ENCODE results near the gene POFUT2.

The POFUT2 gene

DNA sequence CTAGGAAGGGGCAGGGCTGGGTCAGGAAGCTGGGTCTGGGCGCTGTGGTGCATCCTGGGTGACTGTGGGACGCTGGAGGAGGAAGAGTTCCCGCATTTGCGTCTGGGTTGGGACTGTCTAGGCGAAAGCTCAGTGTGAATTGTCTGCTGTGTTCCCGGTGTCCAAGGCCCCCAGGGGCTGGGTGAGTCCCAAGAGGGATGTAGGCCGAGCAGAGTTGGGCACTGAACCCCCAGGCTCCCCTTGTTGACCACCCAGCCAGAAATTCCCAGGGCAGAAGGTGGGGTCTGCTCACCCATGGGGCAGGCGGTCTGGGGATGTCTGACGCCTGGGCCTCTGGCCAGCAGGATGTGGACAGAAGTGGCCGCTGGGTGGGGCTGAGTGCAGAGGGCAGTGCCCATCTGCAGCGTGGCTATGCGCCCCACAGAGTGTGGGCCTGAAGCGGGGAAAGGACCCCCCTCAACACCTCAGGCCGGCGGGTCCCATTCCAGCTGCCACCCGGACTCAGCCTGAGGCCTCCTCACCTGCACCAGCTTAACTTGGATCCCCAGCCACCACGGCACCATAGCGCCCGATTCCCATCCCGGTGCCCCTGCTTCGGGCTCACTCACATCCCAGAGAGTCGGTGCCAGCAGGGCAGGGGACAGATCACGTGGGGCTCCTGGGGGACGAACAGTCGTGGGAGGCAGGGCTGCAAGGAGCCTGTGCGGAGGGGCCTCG is 37.0 kb upstream of the POFUT2 start:
- Histone ChIP-seq H3K27me3 (ENCODE audit: control insufficient read depth, insufficient read depth, low read length) (no peaks in the 10 kb centered on the region), H3K4me1 (ENCODE audit: control insufficient read depth, low read depth, low read length) (peaks cover 10% of the 10 kb centered on the region), H3K4me3 (ENCODE audit: low read length) (no peak overlapping the region), H3K9me3 (ENCODE audit: control insufficient read depth, low read depth, low read length) (no peaks in the 10 kb centered on the region), H3K27ac (ENCODE audit: low read length) (no peak overlapping the region), H3K9ac (ENCODE audit: low read length) (no peak overlapping the region), H3K36me3 (ENCODE audit: control insufficient read depth, low read depth, low read length) (no peaks in the 10 kb centered on the region)

DNA sequence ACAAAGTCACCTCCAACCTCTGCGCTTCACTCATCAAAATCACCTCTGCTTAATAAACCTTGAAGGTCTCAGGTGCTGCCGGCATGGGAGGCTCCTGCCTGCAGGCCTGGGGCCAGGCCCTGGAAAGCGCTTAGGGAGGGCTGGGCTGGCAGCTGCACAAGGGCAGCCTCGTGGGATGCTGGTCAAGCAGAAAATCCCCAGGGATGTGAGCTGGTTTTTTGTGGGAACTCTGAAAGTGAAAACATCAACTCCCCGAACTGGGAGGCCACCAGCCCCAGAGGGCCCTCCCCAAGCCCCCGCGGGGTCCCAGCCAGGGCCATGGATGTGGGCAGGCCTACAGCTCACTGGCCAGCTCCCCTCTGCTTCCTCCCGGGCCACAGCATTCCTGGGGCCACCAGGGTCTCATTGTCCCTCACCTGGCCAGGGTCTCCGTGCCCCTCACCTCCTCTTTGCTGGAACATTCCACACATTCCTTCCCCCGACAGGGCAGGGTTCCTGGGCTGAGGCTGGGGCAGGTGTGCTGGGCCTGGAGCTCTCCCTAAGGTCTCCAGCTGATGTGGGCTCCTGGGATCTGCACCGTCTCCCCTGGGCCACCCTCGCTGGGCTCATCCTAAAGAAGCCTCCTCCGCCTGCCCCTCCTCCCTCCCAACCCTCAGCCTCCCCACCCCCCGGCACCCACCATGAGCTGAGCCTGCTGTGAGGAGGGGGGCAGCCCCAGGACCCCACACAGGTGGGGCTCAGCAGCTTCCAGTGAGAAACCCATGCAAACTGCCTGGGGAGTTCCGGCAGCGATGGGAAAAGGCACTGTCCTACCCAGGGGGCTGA is 36.0 kb upstream of the POFUT2 start:
- H3K27me3 ChIP-seq (ENCODE audit: control insufficient read depth, insufficient read depth, low read length): no peaks in the 10 kb centered on the region
- H3K36me3 ChIP-seq (ENCODE audit: control insufficient read depth, low read depth, low read length): no peaks in the 10 kb centered on the region
- no peak overlapping the region for H3K27ac ChIP-seq (ENCODE audit: low read length)
- H3K9ac ChIP-seq (ENCODE audit: low read length): no peak overlapping the region
- H3K9me3 ChIP-seq (ENCODE audit: control insufficient read depth, low read depth, low read length): no peaks in the 10 kb centered on the region
- peaks cover 10% of the 10 kb centered on the region for H3K4me1 ChIP-seq (ENCODE audit: control insufficient read depth, low read depth, low read length)
- H3K4me3 ChIP-seq (ENCODE audit: low read length): no peak overlapping the region

DNA sequence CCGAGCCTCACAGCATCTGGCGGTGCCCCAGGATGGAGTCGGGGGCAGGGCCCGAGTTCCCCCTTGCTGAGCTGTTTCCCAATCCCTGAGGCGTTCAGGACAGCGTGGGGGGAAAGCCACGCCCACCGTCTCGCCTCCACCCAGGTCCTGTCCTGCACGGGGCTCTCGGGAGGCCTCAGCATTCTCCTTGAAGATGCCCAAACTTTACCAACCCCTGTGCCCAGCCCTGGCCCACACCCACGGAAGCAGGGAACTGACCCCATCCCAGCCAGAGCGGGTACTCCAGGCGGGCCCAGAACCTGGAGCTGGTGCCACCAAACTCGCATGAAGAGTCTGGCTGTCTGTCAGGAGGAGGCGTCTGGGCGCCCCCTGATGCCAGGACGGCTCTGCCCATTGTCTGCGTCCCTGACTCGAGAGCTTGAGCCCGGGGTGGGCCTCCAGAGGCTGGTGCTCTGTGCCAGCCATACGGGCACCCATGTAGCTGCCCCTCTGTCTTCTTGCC is 35.3 kb upstream of the POFUT2 start:
- Histone ChIP-seq H3K36me3 (ENCODE audit: control insufficient read depth, low read depth, low read length) (no peaks in the 10 kb centered on the region), H3K27me3 (ENCODE audit: control insufficient read depth, insufficient read depth, low read length) (no peaks in the 10 kb centered on the region), H3K9me3 (ENCODE audit: control insufficient read depth, low read depth, low read length) (no peaks in the 10 kb centered on the region), H3K27ac (ENCODE audit: low read length) (no peak overlapping the region), H3K9ac (ENCODE audit: low read length) (no peak overlapping the region), H3K4me1 (ENCODE audit: control insufficient read depth, low read depth, low read length) (peaks cover 10% of the 10 kb centered on the region), H3K4me3 (ENCODE audit: low read length) (no peak overlapping the region)

DNA sequence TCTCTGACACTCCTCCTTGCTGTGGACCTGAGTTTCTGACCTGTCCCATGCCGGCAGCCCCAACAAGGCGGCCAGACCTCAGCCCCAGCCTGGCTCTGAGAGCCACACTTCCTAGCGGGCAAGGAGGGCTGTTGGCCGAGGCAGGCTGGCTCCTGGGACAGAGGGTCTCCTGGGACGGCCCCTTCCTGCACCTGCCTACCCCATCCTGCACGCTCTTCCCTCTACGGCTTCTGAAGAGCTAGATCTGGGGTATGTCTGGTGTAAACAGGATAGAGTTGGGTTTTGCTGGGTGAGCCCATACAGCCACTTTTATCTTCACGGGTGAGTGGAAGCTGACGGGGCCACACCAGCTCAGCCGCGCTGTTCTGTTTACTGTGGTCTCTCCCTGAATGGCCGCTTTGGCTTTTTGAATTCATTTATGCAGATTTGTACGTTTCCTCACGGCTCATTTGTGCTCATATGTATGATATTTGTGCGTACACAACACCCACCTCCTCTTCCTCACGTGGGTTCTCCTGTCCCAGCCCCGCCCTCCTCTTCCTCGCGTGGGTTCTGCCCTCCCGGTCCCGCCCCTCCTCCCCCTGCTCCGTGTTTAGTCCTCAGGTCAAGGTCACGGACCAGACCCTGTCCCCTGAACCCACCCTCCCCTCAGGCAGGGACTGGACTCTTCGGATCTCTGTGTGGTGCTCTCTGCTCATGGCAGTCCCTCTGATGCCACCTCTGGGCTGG is 34.7 kb upstream of the POFUT2 start:
- no peak overlapping the region for H3K27ac ChIP-seq (ENCODE audit: low read length)

DNA sequence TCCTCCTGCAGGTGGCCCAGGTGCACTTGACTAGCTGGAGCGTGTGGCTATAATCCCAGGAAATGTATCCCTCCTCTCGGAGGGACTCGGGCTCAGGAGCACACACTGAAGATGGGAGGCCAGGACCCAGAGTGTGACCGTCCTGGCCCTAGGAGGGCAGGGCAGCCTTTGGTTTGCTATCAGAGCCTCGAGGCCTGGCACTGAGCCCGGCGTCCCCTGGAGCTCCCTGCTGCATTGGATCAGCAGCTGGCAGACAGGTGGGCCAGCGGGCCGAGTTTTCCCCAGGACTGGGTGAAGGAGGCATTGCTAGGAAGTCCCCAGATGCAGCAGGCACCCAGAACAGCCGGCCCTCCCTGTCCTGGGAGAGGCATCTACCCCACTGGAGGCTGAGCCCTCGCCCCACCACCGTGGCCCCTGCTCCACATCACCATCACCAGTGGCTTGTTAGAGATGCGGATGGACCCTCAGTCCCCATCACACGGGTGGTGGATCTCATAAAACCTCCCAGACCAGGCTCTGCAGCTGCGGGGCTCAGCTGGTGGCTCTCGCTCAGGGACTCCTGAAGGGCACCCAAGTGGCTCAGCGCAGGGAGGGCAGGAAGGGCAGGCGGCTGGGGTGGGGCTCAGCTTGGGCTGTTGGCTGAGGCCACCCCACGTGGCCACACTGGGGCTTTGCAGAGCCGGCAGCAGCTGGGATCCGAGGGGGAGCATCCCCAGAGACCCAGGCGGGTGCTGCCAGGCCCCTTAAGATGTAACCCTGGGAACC is 32.7 kb upstream of the POFUT2 start:
- Histone ChIP-seq H3K27ac (ENCODE audit: low read length) (no peak overlapping the region), H3K9me3 (ENCODE audit: control insufficient read depth, low read depth, low read length) (no peaks in the 10 kb centered on the region), H3K4me1 (ENCODE audit: control insufficient read depth, low read depth, low read length) (peaks cover 10% of the 10 kb centered on the region), H3K27me3 (ENCODE audit: control insufficient read depth, insufficient read depth, low read length) (no peaks in the 10 kb centered on the region), H3K36me3 (ENCODE audit: control insufficient read depth, low read depth, low read length) (no peaks in the 10 kb centered on the region), H3K9ac (ENCODE audit: low read length) (no peak overlapping the region), H3K4me3 (ENCODE audit: low read length) (no peak overlapping the region)

More for the DNA sequence above, 34.7 kb upstream of the POFUT2 start:
- Histone ChIP-seq H3K36me3 (ENCODE audit: control insufficient read depth, low read depth, low read length) (no peaks in the 10 kb centered on the region), H3K9ac (ENCODE audit: low read length) (no peak overlapping the region), H3K4me1 (ENCODE audit: control insufficient read depth, low read depth, low read length) (peaks cover 10% of the 10 kb centered on the region), H3K27me3 (ENCODE audit: control insufficient read depth, insufficient read depth, low read length) (no peaks in the 10 kb centered on the region), H3K9me3 (ENCODE audit: control insufficient read depth, low read depth, low read length) (no peaks in the 10 kb centered on the region), H3K4me3 (ENCODE audit: low read length) (no peak overlapping the region)

DNA sequence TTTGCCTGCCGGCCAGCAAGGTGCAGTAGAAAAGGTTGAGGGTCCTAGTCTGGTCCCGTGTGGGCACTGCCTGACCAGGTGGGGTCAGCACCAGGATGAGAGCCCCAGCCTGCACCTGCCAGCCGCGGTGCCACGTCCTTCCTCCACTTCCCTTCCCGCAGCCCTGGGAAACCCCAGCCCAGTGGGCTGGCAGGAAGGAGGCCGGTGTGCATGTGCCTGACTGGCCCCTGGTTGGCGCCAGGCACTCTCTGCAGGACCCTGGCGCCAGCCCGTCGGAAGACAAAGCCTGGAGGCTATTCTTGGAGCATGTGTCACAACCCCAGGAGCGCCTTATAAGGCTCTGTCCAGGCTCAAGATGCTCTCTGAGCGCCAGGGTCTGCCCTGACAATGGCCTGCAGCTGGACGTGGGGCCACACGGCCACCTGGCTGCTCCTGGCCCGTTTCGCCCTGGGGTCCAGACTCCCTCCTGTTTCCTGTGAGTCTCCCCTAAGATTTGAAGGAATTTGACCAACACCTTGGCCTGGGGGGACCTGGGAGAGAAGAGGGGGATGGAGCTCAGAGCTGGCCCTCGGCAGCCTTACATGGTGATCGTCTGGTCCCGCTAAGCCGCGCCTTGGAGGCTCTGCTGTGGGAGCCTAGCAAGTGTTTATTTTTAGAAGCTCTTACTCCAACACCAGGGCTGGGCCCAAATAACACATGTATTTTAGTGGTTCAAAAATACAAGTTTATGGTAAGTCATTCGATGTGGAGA is 31.9 kb upstream of the POFUT2 start:
- Histone ChIP-seq H3K9ac (ENCODE audit: low read length) (no peak overlapping the region), H3K27me3 (ENCODE audit: control insufficient read depth, insufficient read depth, low read length) (no peaks in the 10 kb centered on the region), H3K36me3 (ENCODE audit: control insufficient read depth, low read depth, low read length) (no peaks in the 10 kb centered on the region), H3K9me3 (ENCODE audit: control insufficient read depth, low read depth, low read length) (no peaks in the 10 kb centered on the region), H3K4me3 (ENCODE audit: low read length) (no peak overlapping the region), H3K4me1 (ENCODE audit: control insufficient read depth, low read depth, low read length) (peaks cover 10% of the 10 kb centered on the region), H3K27ac (ENCODE audit: low read length) (no peak overlapping the region)

DNA sequence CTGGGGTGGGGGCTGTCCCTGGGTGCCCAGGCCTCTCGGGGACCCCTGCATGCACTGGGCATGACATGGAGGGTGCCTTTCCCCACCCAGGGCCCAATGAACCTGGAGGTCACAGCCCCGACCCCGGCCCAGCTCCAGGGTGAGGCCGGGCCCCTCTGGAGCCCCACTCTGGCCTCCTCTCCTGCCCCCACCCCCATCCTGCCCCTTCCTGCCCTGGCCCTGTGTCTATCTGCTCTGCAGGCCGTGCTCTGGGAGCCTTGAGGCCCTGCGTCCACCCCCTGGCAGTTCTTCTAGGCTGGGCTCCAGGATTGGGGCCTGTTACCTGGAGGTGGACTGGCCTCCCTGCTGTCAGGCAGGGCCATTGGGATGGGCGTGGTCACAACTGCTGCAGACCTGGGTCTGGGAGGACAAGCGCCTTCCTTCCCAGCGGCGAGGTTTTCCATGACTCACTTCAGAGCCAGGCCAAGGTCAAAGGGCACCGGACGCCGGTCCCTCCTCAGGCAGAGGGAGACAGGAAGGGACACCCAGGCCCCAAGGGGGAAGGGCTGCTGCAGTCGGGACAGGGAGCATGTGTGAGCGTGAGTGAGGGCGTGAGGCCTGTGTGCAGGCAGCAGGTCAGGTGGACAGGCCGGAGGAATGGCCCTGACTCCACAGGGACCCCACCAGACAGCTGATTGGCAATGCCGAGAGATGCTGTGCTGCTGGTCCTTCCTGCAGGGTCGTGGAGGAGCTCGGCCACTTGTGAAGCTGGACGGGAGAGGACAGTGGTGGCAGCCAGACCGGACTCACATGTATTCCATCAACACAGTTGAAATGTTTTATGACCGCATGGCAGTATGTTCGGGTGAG is 31.1 kb upstream of the POFUT2 start:
- Histone ChIP-seq H3K4me1 (ENCODE audit: control insufficient read depth, low read depth, low read length) (peaks cover 7% of the 10 kb centered on the region), H3K36me3 (ENCODE audit: control insufficient read depth, low read depth, low read length) (no peaks in the 10 kb centered on the region), H3K9ac (ENCODE audit: low read length) (no peak overlapping the region), H3K27me3 (ENCODE audit: control insufficient read depth, insufficient read depth, low read length) (no peaks in the 10 kb centered on the region), H3K9me3 (ENCODE audit: control insufficient read depth, low read depth, low read length) (no peaks in the 10 kb centered on the region), H3K27ac (ENCODE audit: low read length) (no peak overlapping the region), H3K4me3 (ENCODE audit: low read length) (no peak overlapping the region)

DNA sequence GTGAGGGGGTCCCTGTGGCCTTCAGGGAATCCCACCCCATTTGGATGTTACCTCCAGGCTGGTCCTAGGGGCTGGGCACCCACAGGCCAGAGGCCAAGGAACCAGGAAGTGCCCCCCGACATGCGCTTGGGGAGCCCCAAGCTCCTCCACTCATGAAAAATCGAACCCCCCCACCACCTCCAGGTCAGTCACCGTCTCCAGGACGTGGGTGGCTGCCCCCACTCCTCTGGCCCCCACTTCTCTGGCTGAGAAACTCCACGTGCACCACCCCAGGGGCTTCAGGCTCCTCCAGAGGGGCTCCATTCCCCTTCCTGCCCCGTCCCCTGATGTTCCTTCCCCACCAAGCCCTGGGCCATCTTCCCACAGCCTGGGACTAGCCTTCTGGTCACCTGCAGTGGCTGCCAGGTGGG is 30.5 kb upstream of the POFUT2 start:
- no peak overlapping the region for H3K4me3 ChIP-seq (ENCODE audit: low read length)
- no peaks in the 10 kb centered on the region for H3K9me3 ChIP-seq (ENCODE audit: control insufficient read depth, low read depth, low read length)
- no peak overlapping the region for H3K9ac ChIP-seq (ENCODE audit: low read length)
- no peak overlapping the region for H3K27ac ChIP-seq (ENCODE audit: low read length)
- H3K4me1 ChIP-seq (ENCODE audit: control insufficient read depth, low read depth, low read length): peaks cover under 1% of the 10 kb centered on the region
- H3K27me3 ChIP-seq (ENCODE audit: control insufficient read depth, insufficient read depth, low read length): no peaks in the 10 kb centered on the region
- no peaks in the 10 kb centered on the region for H3K36me3 ChIP-seq (ENCODE audit: control insufficient read depth, low read depth, low read length)

DNA sequence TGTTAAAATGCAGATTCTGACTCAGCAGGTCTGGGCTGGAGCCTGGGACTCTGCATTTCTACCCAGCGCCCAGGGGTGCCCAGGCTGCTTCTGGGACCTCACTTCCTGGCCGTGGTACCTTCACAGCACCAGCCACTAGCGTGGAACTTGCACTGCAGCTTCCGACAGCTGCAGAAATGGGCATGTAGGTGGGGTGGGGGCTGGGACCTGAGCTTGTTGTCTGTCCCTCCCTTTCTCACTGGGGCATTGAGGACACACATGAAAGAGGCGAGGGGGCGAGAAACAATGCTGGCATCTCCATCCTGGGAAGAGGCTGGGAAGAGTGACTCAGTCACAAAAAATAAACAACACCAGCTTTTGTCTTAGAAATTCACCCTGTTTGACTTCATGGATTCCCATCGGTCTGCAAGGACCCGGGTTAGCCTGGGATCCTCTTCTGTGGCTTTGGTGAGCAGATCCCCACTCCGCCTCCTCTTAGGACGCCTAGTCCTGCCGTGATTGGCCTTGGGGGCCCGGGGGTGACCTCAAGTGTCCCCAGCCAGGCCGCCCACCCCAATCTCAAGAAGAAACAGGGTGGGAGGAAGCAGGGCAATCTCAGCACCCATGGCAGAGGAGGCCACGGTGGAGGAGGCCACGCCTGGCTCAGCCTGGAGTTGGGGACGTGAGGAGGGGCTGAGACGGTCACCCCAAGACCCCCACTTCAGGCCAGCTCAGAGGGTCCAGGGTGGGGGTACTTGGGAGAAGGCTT is 29.9 kb upstream of the POFUT2 start:
- H3K9me3 ChIP-seq (ENCODE audit: control insufficient read depth, low read depth, low read length): no peaks in the 10 kb centered on the region
- no peak overlapping the region for H3K27ac ChIP-seq (ENCODE audit: low read length)
- H3K27me3 ChIP-seq (ENCODE audit: control insufficient read depth, insufficient read depth, low read length): no peaks in the 10 kb centered on the region
- no peak overlapping the region for H3K9ac ChIP-seq (ENCODE audit: low read length)
- no peak overlapping the region for H3K4me3 ChIP-seq (ENCODE audit: low read length)
- no peaks in the 10 kb centered on the region for H3K36me3 ChIP-seq (ENCODE audit: control insufficient read depth, low read depth, low read length)
- H3K4me1 ChIP-seq (ENCODE audit: control insufficient read depth, low read depth, low read length): no peaks in the 10 kb centered on the region

Data from iPS-18a (cell line).